Stimulated activated CD8-positive, alpha-beta memory T cell treated with anti-CD3 and anti-CD28 coated beads, Interleukin-7, amount 100 ng/mL, for 1 hour (primary cell): ENCODE measurements around the gene ZNF606.
A peak's percentile ranks its signal among the peaks of the same experiment; 100 is the strongest.
"Not testable (repeated sequence)": the region's sequence is repeated elsewhere in the genome, so short reads cannot be mapped to it uniquely, and the experiment has no call there.

Experiments
- DNase-seq, 2 donors: peaks; one replicate each; pipeline ENCODE4 v3.0.0-alpha.2; 2020; ENCODE audit warnings: low read depth in 2 of 2

ZNF606 gene

DNA sequence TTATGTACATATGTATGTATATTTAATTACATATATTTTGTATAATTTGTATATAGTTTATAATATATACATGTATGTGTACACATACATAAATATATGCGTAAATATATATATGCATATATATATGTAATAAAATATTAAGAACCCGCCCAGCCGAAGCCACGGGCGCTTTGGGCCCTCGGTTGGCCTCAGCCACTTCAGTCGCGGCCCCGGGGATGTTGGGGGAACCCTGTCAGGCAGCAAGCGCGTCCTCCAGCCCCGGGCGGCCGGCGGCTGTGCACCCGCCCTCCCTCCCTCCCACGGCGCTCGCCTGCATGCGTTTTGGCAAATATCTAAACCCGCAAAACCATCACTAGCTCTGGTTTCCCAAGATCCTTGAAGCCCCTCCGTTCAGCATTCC lies 7.9 kb upstream of the ZNF606 start:
- DNase-seq = no peak

DNA sequence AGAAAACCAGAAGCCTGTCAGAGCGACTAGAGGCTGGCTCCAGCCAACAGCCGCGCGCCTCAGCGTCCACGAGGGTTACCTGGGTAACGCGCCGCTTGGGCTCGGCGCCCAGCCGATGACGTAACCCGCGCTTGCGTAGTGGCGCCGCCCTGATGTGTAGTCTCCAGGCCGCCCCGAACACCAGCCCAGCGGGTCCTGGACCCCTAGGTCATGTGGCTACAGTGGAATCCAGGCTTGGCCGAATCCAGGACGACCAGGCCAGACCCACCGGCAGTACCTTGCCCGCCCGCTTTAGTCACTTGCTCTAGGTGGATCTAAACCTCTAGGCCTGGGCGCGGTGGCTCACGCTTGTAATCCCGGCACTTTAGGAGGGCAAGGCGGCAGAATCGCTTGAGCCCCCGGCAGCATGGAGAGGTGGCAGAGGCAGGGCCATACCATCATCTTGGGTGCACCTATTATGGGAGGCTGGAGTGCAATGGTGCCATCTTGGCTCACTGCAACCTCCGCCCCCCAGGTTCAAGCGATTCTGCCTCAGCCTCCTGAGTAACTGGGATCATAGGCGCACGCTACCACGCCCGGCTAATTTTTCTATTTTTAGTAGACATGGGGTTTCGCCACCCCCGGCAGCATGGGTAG lies 7.2 kb upstream of the ZNF606 start:
- DNase-seq = peak; percentile 13 to 30

GRCh38 chr19:58009301-58009665 lies 6.7 kb upstream of the ZNF606 start:
- DNase-seq = no peak

DNA sequence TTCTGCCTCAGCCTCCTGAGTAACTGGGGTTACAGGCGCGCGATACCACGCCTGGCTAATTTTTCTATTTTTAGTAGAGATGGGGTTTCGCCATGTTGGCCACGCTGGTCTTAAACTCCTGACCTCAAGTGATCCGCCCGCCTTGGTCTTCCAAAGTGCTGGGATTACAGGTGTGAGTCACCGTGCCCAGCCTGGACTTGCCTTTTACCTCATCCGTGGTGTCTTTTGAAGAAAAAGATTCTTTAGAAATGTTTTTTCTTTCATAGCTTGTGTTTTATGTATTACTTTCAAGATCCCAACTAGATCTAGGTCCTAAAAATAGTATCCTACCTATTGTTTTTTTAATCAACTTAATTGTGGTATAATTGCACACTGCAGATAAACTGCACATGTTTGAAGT lies 6.3 kb upstream of the ZNF606 start:
- not testable (repeated sequence) for DNase-seq

DNA sequence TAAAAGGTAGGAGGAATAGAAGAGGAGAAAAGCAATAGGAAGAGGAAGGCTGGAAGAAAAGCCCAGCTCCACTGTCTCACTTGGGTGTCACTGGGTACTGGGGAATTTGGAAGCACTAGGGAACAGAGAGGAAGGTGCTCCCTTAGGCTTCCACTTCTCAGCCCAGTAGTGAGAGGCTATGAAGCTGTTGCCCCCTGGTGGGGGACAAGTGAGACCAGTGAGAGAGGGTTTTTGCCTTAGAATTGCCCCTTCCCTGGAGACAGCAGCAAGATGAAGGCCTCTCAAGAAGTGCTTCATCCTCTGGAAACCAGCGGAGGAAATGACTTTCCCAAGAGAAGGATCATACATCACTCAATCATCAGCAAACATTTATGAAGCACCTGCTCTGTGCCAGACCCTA lies 4.7 kb upstream of the ZNF606 start:
- DNase-seq = no peak

- DNase-seq = no peak
Observed at GRCh38 chr19:58003174-58003828, 681 bp upstream of the ZNF606 start.

DNA sequence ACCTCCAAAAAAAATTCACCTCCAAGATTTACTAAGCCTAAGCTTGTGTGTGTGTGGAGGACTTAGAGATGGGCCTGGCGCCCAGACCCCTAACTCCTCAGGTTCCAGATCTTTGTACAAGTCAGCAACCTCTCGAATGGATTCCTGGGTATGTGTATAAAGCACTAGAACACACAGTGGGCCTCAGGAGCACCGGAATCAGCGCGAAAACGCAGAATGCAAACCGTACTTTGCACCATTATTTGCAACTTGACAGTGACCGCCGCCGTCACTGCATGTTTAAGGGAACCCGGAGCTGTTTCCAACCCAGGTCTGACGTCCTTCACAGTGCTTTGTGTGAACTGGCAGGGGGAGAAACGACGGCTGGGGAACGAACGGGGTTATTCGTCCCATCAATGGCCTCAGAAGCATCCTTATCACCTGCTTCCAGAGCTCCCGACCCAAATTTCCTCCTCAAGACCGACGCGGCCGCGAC lies 688 bp downstream of the ZNF606 start:
- DNase-seq = no peak

- DNase-seq = no peak
Observed at GRCh38 chr19:58000677-58001076, 1.9 kb downstream of the ZNF606 start.

- DNase-seq = no peak
Observed at GRCh38 chr19:57992841-57993240, 9.8 kb downstream of the ZNF606 start.

- DNase-seq = no peak
Observed at GRCh38 chr19:57978586-57979289, 23.9 kb downstream of the ZNF606 start.

- no peak for DNase-seq
Observed at GRCh38 chr19:57974434-57974833, 28.2 kb downstream of the ZNF606 start, which contains the start of gene C19orf18. C19orf18 (minus strand) TSS chr19:57974534; CDS start chr19:57974432, 102 bp downstream.

DNA sequence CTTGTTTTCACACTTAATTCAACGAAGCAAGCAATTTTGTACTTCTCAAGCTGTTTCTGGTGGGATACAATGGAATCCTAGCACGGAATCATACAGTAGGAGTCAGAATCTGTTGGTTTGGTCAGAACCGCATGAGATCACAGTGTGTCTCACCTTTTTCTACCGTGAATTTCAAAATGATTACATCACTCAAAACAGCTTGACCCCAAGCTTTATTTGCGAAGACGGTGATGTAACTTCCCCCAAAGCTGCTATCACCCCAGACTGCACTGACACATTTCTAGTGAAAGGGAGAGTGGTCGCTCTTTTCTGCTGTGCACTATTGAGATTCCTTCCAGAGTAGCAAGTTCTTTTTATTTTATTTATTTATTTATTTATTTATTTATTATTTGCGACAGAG lies 37.9 kb downstream of the ZNF606 start:
- DNase-seq = no peak

- DNase-seq = no peak
Observed at GRCh38 chr19:57961785-57962184, 40.8 kb downstream of the ZNF606 start.

GRCh38 chr19:57954996-57955395 lies 47.6 kb downstream of the ZNF606 start:
- DNase-seq = no peak

DNA sequence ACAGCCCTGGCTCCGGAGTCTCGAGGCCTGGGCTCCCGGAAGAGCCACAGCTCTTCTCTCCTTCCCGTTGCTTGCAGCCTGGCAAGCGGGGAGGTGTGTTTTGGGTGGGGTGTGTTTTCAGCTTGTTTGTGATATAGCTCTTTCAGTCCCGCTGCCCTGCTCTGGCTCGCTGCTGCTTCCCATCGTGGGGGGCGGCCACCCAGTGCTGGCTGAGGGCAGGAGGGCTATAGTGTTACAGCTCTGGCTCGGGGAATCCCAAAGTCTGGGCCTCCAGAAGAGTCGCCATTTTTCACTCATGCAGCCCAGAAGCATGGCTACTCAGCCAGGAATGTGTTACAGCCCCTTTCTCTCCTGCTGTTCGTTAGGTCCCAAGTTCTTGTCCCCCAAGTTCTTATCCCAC lies 52.9 kb downstream of the ZNF606 start:
- DNase-seq = no peak

GRCh38 chr19:57949296-57949695 lies 53.3 kb downstream of the ZNF606 start:
- DNase-seq = no peak

GRCh38 chr19:57947419-57948134 lies 55.0 kb downstream of the ZNF606 start, which contains the start of gene ZNF256:
ZNF256 (minus strand) TSS chr19:57947706; CDS start chr19:57947474, 232 bp downstream.
- DNase-seq = peak; percentile 63 to 72

- no peak for DNase-seq
Observed at GRCh38 chr19:57947088-57947418, 55.6 kb downstream of the ZNF606 start.

- DNase-seq = no peak
Observed at GRCh38 chr19:57946316-57946715, 56.3 kb downstream of the ZNF606 start.

- DNase-seq = no peak
Observed at GRCh38 chr19:57941593-57941992, 61.0 kb downstream of the ZNF606 start.

- no peak for DNase-seq
Observed at GRCh38 chr19:57935731-57936130, 66.9 kb downstream of the ZNF606 start.
